HEK293T (cell line): ENCODE measurements around the gene NCOA4.

Experiments
- BHLHE40 ChIP-seq: fragments of 450-650 bp; IDR thresholded peaks from 2 replicates; pipeline ENCODE4 v1.6.1; 2016; ENCODE audit warnings: mild to moderate bottlenecking, moderate library complexity, borderline replicate concordance
- FOXA1 ChIP-seq: fragments of 450-650 bp; IDR thresholded peaks from 2 replicates; pipeline ENCODE4 v1.6.1; 2016; ENCODE audit warnings: mild to moderate bottlenecking
- FOXM1 ChIP-seq: fragments of 450-650 bp; IDR thresholded peaks from 2 replicates; pipeline ENCODE4 v1.6.1; 2017; ENCODE audit warnings: mild to moderate bottlenecking, borderline replicate concordance
- HDGF ChIP-seq: fragments of 450-650 bp; IDR thresholded peaks from 2 replicates; pipeline ENCODE4 v1.6.1; 2017; ENCODE audit warnings: antibody characterized with exemption, borderline replicate concordance
- NFRKB ChIP-seq: fragments of 450-650 bp; IDR thresholded peaks from 2 replicates; pipeline ENCODE4 v1.6.1; 2016; ENCODE audit warnings: mild to moderate bottlenecking, moderate library complexity

GRCh38 chr10:46016811-46017210 lies 13.6 kb downstream of the NCOA4 start:
- no peak for TF ChIP-seq BHLHE40
- no peak for TF ChIP-seq HDGF
- TF ChIP-seq FOXM1 = no peak
- TF ChIP-seq FOXA1 = no peak
- no peak for TF ChIP-seq NFRKB
